ENCODE results near the gene CTSF. TPM values are rescaled to one million over a fixed set of nuclear protein-coding genes. Genes with fewer than 3 reads are reported as not detected.
A peak's percentile ranks its signal among the peaks of the same experiment; 100 is the strongest.

Gene CTSF
- total RNA-seq, 3 donors from 2014 or later = 98.6 to 149 (median 116) TPM

GRCh38 chr11:66567787-66568123 is 651 bp downstream of the CTSF start:
- no peaks in the 10 kb centered on the region for H3K9me3 ChIP-seq
- H3K36me3 ChIP-seq = no peaks in the 10 kb centered on the region
- no peak for DNase-seq (ENCODE audit: low spot score in 2 of 2)
- intact Hi-C loops (cut with DNase I; ENCODE audit: low total_unique reads) = no loop called here
- peak overlapping the region; percentile 55 to 92 (median 68) for H3K4me3 ChIP-seq
- no peaks in the 10 kb centered on the region for H3K27me3 ChIP-seq
- no peak for TF ChIP-seq POLR2AphosphoS5 (IDR thresholded peaks at IDR 0.05)
- no peak for TF ChIP-seq POLR2A (IDR thresholded peaks at IDR 0.05)
- TF ChIP-seq CTCF (IDR thresholded peaks at IDR 0.05) = no peak
- no peaks in the 10 kb centered on the region for H3K4me1 ChIP-seq
- H3K27ac ChIP-seq = peak overlapping the region; percentile 57

- Histone ChIP-seq H3K4me3 (no peak overlapping the region), H3K9me3 (no peaks in the 10 kb centered on the region), H3K4me1 (no peaks in the 10 kb centered on the region), H3K27me3 (no peaks in the 10 kb centered on the region), H3K36me3 (no peaks in the 10 kb centered on the region), H3K27ac (no peak overlapping the region)
- TF ChIP-seq POLR2AphosphoS5 (IDR thresholded peaks at IDR 0.05) = no peak
- no peak for TF ChIP-seq POLR2A (IDR thresholded peaks at IDR 0.05)
- DNase-seq (ENCODE audit: low spot score in 2 of 2) = no peak
- intact Hi-C loops (cut with DNase I; ENCODE audit: low total_unique reads) = no loop called here
Observed at GRCh38 chr11:66566221-66566620, 2.2 kb downstream of the CTSF start.

GRCh38 chr11:66564984-66565383 is 3.4 kb downstream of the CTSF start:
- Histone ChIP-seq H3K36me3 (no peaks in the 10 kb centered on the region), H3K4me1 (no peaks in the 10 kb centered on the region), H3K27ac (no peak overlapping the region), H3K4me3 (no peak overlapping the region), H3K9me3 (no peaks in the 10 kb centered on the region), H3K27me3 (no peaks in the 10 kb centered on the region)
- DNase-seq (ENCODE audit: low spot score in 2 of 2) = no peak
- intact Hi-C loops (cut with DNase I; ENCODE audit: low total_unique reads) = no loop called here
- TF ChIP-seq CTCF (IDR thresholded peaks at IDR 0.05) (no peak), POLR2A (IDR thresholded peaks at IDR 0.05) (no peak), POLR2AphosphoS5 (IDR thresholded peaks at IDR 0.05) (no peak)

GRCh38 chr11:66564538-66564937 is 3.9 kb downstream of the CTSF start:
- Histone ChIP-seq H3K4me1 (no peaks in the 10 kb centered on the region), H3K36me3 (no peaks in the 10 kb centered on the region), H3K27ac (no peak overlapping the region), H3K9me3 (no peaks in the 10 kb centered on the region), H3K27me3 (no peaks in the 10 kb centered on the region), H3K4me3 (no peak overlapping the region)
- DNase-seq (ENCODE audit: low spot score in 2 of 2) = no peak
- intact Hi-C loops (cut with DNase I; ENCODE audit: low total_unique reads) = no loop called here
- no peak for TF ChIP-seq POLR2AphosphoS5 (IDR thresholded peaks at IDR 0.05)
- no peak for TF ChIP-seq CTCF (IDR thresholded peaks at IDR 0.05)
- no peak for TF ChIP-seq POLR2A (IDR thresholded peaks at IDR 0.05)

- H3K27ac ChIP-seq = no peak overlapping the region
- H3K36me3 ChIP-seq = no peaks in the 10 kb centered on the region
- H3K27me3 ChIP-seq = no peaks in the 10 kb centered on the region
- DNase-seq (ENCODE audit: low spot score in 2 of 2) = no peak
- no peak overlapping the region for H3K4me3 ChIP-seq
- intact Hi-C loops (cut with DNase I; ENCODE audit: low total_unique reads) = no loop called here
- TF ChIP-seq POLR2AphosphoS5 (IDR thresholded peaks at IDR 0.05) (no peak), CTCF (IDR thresholded peaks at IDR 0.05) (no peak), POLR2A (IDR thresholded peaks at IDR 0.05) (no peak)
- H3K9me3 ChIP-seq = no peaks in the 10 kb centered on the region
- H3K4me1 ChIP-seq = no peaks in the 10 kb centered on the region
Observed at GRCh38 chr11:66563832-66564231, 4.6 kb downstream of the CTSF start.
